ENCODE data around the gene ZSWIM8. TPM values are rescaled to one million over a fixed set of nuclear protein-coding genes. Genes with fewer than 3 reads are reported as not detected.
A peak's percentile ranks its signal among the peaks of the same experiment; 100 is the strongest.

The ZSWIM8 gene
- total and polyA plus RNA-seq, 4 experiments from 2014 or later: 4.5 to 100 (median 58.9) TPM

- Mint-ChIP-seq H3K27me3 (no peaks in the 10 kb centered on the region), H3K4me3 (no peak overlapping the region), H3K9me3 (peaks cover 0 to under 1% (median 0%) of the 10 kb centered on the region in 8 donors), H3K27ac (peak overlapping the region; percentile 42 to 87 (median 74)), H3K36me3 (peaks cover 62 to 84% of the 10 kb centered on the region in 2 donors), H3K4me1 (peaks cover 25 to 53% (median 43%) of the 10 kb centered on the region in 4 donors)
- Histone ChIP-seq H3K9me3 (ENCODE audit: control insufficient read depth in 1 of 2, low read length in 2 of 2) (no peaks in the 10 kb centered on the region), H3K4me3 (ENCODE audit: low read length in 2 of 2) (no peak overlapping the region), H3K36me3 (ENCODE audit: insufficient read depth, low read length) (peaks cover 69% of the 10 kb centered on the region), H3K4me1 (ENCODE audit: insufficient read depth, low read length) (peaks cover 58% of the 10 kb centered on the region), H3K27me3 (ENCODE audit: insufficient read depth, low read length) (no peaks in the 10 kb centered on the region), H3K27ac (ENCODE audit: low read depth, low read length) (no peak overlapping the region)
- DNase-seq: no peak
- POLR2A ChIA-PET (ENCODE audit: partially characterized antibody): interaction anchor here (1.3 to 6.4 kb wide), 2 partner anchors 10 to 31 kb away, joined by 5 to 73 read pairs; a partner anchor contains a TSS
- intact Hi-C loops (cut with micrococcal nuclease): no loop called here
- CTCF ChIA-PET (ENCODE audit: partially characterized antibody): interaction anchor here (1.3 to 1.8 kb wide), 2 partner anchors 8 to 10 kb away, joined by 3 to 10 read pairs; a partner anchor contains a TSS
These were observed 23.6 kb upstream of the ZSWIM8 start for GRCh38 chr10:73761781-73762180.

DNA sequence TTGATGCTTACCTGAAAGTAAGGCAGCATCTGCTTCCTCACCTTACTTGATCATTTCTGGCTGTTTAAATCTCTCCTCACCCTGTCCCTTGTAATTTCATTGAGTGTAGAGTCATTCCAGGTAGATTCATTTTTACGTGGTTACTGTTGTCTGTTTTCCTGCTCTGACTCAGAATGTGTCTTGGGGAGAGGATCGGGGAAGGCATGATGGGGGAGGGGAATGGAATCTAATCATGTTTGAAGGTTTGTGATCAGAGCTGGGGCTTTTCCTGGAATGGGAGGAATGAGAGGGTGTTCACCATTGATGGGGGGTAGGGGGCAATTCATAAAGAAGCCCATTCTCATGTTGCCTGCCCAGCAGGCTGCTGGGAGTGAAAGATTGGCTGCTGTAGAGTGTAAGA is 22.5 kb upstream of the ZSWIM8 start:
- DNase-seq: no peak
- peaks cover 0 to 2% (median 0%) of the 10 kb centered on the region in 8 donors for H3K9me3 Mint-ChIP-seq
- Histone ChIP-seq H3K4me1 (ENCODE audit: insufficient read depth, low read length) (peaks cover 51% of the 10 kb centered on the region), H3K9me3 (ENCODE audit: control insufficient read depth in 1 of 2, low read length in 2 of 2) (no peaks in the 10 kb centered on the region), H3K27me3 (ENCODE audit: insufficient read depth, low read length) (no peaks in the 10 kb centered on the region), H3K36me3 (ENCODE audit: insufficient read depth, low read length) (peaks cover 70% of the 10 kb centered on the region), H3K27ac (ENCODE audit: low read depth, low read length) (peak overlapping the region; percentile 45), H3K4me3 (ENCODE audit: low read length in 2 of 2) (no peak overlapping the region)
- peaks cover 69 to 86% of the 10 kb centered on the region in 2 donors for H3K36me3 Mint-ChIP-seq
- ChIA-PET POLR2A (ENCODE audit: partially characterized antibody) (interaction anchor here (1.0 to 6.4 kb wide), 3 partner anchors 9 to 23 kb away, joined by 3 to 73 read pairs (median 3); a partner anchor contains a TSS), CTCF (ENCODE audit: partially characterized antibody) (interaction anchor here (1.2 to 11.0 kb wide), 4 partner anchors 9 to 18 kb away, joined by 3 to 101 read pairs (median 6); partner anchors contain the start of gene CHCHD1)
- intact Hi-C loops (cut with micrococcal nuclease): no loop called here
- H3K27ac Mint-ChIP-seq: peak overlapping the region; percentile 73 to 92 (median 85)
- H3K4me1 Mint-ChIP-seq: peaks cover 25 to 48% (median 37%) of the 10 kb centered on the region in 4 donors
- H3K4me3 Mint-ChIP-seq: no peak overlapping the region
- no peaks in the 10 kb centered on the region for H3K27me3 Mint-ChIP-seq

DNA sequence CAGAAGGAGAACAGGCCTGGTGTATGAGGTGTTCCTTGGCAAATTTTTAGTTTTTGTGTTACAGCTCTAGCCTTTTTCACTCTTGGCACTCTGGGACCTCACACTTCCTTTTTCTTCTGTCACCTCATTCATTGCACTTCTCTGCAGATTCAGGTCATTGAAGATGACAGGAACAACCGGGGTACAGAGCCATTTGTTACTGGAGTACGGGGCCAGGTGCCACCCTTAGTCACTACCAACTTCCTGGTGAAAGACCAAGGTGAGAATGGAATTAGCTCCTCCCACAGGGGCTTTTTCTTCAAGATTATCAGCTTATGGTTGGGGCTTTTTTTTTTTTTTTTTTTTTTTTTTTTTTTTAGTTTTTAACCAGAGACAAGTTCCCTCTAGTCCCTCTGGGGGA is 22.1 kb upstream of the ZSWIM8 start:
- ChIA-PET CTCF (ENCODE audit: partially characterized antibody) (interaction anchor here (1.2 to 11.0 kb wide), 4 partner anchors 8 to 19 kb away, joined by 3 to 101 read pairs (median 8); partner anchors contain the start of gene CHCHD1), POLR2A (ENCODE audit: partially characterized antibody) (interaction anchor here (1.0 to 6.4 kb wide), 3 partner anchors 9 to 22 kb away, joined by 3 to 73 read pairs (median 3); a partner anchor contains a TSS)
- H3K36me3 ChIP-seq (ENCODE audit: insufficient read depth, low read length): peaks cover 70% of the 10 kb centered on the region
- H3K9me3 Mint-ChIP-seq: peaks cover 0 to 2% (median 0%) of the 10 kb centered on the region in 8 donors
- H3K27ac ChIP-seq (ENCODE audit: low read depth, low read length): peak overlapping the region; percentile 45
- peak overlapping the region in 6 of 7 donors; percentile 73 to 92 (median 86) for H3K27ac Mint-ChIP-seq
- intact Hi-C loops (cut with micrococcal nuclease): no loop called here
- H3K36me3 Mint-ChIP-seq: peaks cover 69 to 89% of the 10 kb centered on the region in 2 donors
- no peaks in the 10 kb centered on the region for H3K9me3 ChIP-seq (ENCODE audit: control insufficient read depth in 1 of 2, low read length in 2 of 2)
- H3K4me3 ChIP-seq (ENCODE audit: low read length in 2 of 2): no peak overlapping the region
- H3K4me3 Mint-ChIP-seq: no peak overlapping the region
- H3K27me3 Mint-ChIP-seq: no peaks in the 10 kb centered on the region
- H3K4me1 ChIP-seq (ENCODE audit: insufficient read depth, low read length): peaks cover 51% of the 10 kb centered on the region
- DNase-seq: peak in 2 of 5 donors; percentile 38 to 81
- H3K27me3 ChIP-seq (ENCODE audit: insufficient read depth, low read length): no peaks in the 10 kb centered on the region
- peaks cover 22 to 47% (median 34%) of the 10 kb centered on the region in 4 donors for H3K4me1 Mint-ChIP-seq

GRCh38 chr10:73765066-73765465 is 20.3 kb upstream of the ZSWIM8 start:
- Mint-ChIP-seq H3K36me3 (peaks cover 75 to 91% of the 10 kb centered on the region in 2 donors), H3K4me1 (peaks cover 19 to 47% (median 33%) of the 10 kb centered on the region in 4 donors), H3K9me3 (peaks cover 0 to 2% (median 0%) of the 10 kb centered on the region in 8 donors), H3K27me3 (no peaks in the 10 kb centered on the region), H3K4me3 (peak overlapping the region in 1 of 8 donors; percentile 33), H3K27ac (peak overlapping the region in 5 of 7 donors; percentile 31 to 87 (median 54))
- Histone ChIP-seq H3K27ac (ENCODE audit: low read depth, low read length) (no peak overlapping the region), H3K9me3 (ENCODE audit: control insufficient read depth in 1 of 2, low read length in 2 of 2) (no peaks in the 10 kb centered on the region), H3K36me3 (ENCODE audit: insufficient read depth, low read length) (peaks cover 76% of the 10 kb centered on the region), H3K4me3 (ENCODE audit: low read length in 2 of 2) (no peak overlapping the region), H3K4me1 (ENCODE audit: insufficient read depth, low read length) (peaks cover 47% of the 10 kb centered on the region), H3K27me3 (ENCODE audit: insufficient read depth, low read length) (no peaks in the 10 kb centered on the region)
- ChIA-PET POLR2A (ENCODE audit: partially characterized antibody) (no interaction called here), CTCF (ENCODE audit: partially characterized antibody) (interaction anchor here (0.6 to 11.0 kb wide), 3 partner anchors 9 to 24 kb away, joined by 3 to 101 read pairs (median 5); partner anchors contain the start of gene CHCHD1)
- intact Hi-C loops (cut with micrococcal nuclease): no loop called here
- DNase-seq: no peak

GRCh38 chr10:73768881-73769280 is 16.5 kb upstream of the ZSWIM8 start:
- intact Hi-C loops (cut with micrococcal nuclease): no loop called here
- Mint-ChIP-seq H3K9me3 (peaks cover 0 to 2% (median 0%) of the 10 kb centered on the region in 8 donors), H3K27ac (peak overlapping the region; percentile 42 to 87 (median 78)), H3K36me3 (peaks cover 46 to 84% of the 10 kb centered on the region in 2 donors), H3K4me1 (peaks cover 17 to 53% (median 29%) of the 10 kb centered on the region in 4 donors), H3K27me3 (no peaks in the 10 kb centered on the region), H3K4me3 (peak overlapping the region in 6 of 8 donors; percentile 4 to 73 (median 40))
- H3K36me3 ChIP-seq (ENCODE audit: insufficient read depth, low read length): peaks cover 48% of the 10 kb centered on the region
- H3K4me3 ChIP-seq (ENCODE audit: low read length in 2 of 2): no peak overlapping the region
- CTCF ChIA-PET (ENCODE audit: partially characterized antibody): interaction anchor here (1.0 to 11.0 kb wide), 10 partner anchors 11 to 110 kb away, joined by 3 to 101 read pairs (median 8); partner anchors contain the start of genes CHCHD1, SEC24C and ZSWIM8
- H3K27me3 ChIP-seq (ENCODE audit: insufficient read depth, low read length): no peaks in the 10 kb centered on the region
- H3K9me3 ChIP-seq (ENCODE audit: control insufficient read depth in 1 of 2, low read length in 2 of 2): no peaks in the 10 kb centered on the region
- peaks cover 36% of the 10 kb centered on the region for H3K4me1 ChIP-seq (ENCODE audit: insufficient read depth, low read length)
- peak overlapping the region; percentile 50 for H3K27ac ChIP-seq (ENCODE audit: low read depth, low read length)
- peak; percentile 67 to 79 (median 68) for DNase-seq
- POLR2A ChIA-PET (ENCODE audit: partially characterized antibody): interaction anchor here (1.1 to 10.1 kb wide), 11 partner anchors 10 to 110 kb away, joined by 3 to 286 read pairs (median 6); partner anchors contain the start of genes CHCHD1, SEC24C and ZSWIM8

DNA sequence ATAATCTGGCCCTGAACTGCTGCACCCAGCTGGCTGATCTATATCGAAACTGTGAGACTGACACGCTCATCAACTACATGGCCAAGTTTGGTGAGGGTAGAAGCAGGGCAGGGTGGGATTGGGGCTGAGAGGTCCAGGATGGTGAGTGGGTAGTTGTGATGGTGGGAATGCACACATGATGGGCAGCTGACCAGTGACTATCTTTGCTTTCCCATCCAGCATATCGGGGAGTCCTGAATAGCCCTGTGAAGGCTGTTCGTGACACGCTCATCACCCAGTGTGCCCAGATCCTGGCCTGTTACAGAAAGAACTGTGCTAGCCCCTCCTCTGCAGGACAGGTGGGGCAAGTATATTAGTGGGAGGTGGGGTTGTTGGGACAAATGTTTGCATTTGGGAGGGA is 16.0 kb upstream of the ZSWIM8 start:
- DNase-seq: no peak
- Mint-ChIP-seq H3K27ac (peak overlapping the region; percentile 42 to 98 (median 83)), H3K4me1 (peaks cover 21 to 58% (median 33%) of the 10 kb centered on the region in 4 donors), H3K9me3 (peaks cover 0 to 2% (median 0%) of the 10 kb centered on the region in 8 donors), H3K27me3 (no peaks in the 10 kb centered on the region), H3K36me3 (peaks cover 46 to 82% of the 10 kb centered on the region in 2 donors), H3K4me3 (peak overlapping the region in 4 of 8 donors; percentile 4 to 73 (median 42))
- no peaks in the 10 kb centered on the region for H3K9me3 ChIP-seq (ENCODE audit: control insufficient read depth in 1 of 2, low read length in 2 of 2)
- no peaks in the 10 kb centered on the region for H3K27me3 ChIP-seq (ENCODE audit: insufficient read depth, low read length)
- peaks cover 46% of the 10 kb centered on the region for H3K36me3 ChIP-seq (ENCODE audit: insufficient read depth, low read length)
- POLR2A ChIA-PET (ENCODE audit: partially characterized antibody): interaction anchor here (1.1 to 10.1 kb wide), 12 partner anchors 9 to 110 kb away, joined by 3 to 286 read pairs (median 7); partner anchors contain the start of genes CHCHD1, SEC24C and ZSWIM8
- intact Hi-C loops (cut with micrococcal nuclease): no loop called here
- peak overlapping the region; percentile 50 for H3K27ac ChIP-seq (ENCODE audit: low read depth, low read length)
- H3K4me3 ChIP-seq (ENCODE audit: low read length in 2 of 2): no peak overlapping the region
- CTCF ChIA-PET (ENCODE audit: partially characterized antibody): interaction anchor here (1.0 to 11.0 kb wide), 8 partner anchors 11 to 110 kb away, joined by 3 to 101 read pairs (median 9); partner anchors contain the start of genes CHCHD1, SEC24C and ZSWIM8
- peaks cover 40% of the 10 kb centered on the region for H3K4me1 ChIP-seq (ENCODE audit: insufficient read depth, low read length)

Measured in CD4-positive, alpha-beta memory T cell (primary cell).